ENCODE data around the gene FLNC. TPM values are rescaled to one million over a fixed set of nuclear protein-coding genes. Genes with fewer than 3 reads are reported as not detected.

The FLNC gene
- total RNA-seq, 1 donor from 2014 or later: 7.7 TPM

DNA sequence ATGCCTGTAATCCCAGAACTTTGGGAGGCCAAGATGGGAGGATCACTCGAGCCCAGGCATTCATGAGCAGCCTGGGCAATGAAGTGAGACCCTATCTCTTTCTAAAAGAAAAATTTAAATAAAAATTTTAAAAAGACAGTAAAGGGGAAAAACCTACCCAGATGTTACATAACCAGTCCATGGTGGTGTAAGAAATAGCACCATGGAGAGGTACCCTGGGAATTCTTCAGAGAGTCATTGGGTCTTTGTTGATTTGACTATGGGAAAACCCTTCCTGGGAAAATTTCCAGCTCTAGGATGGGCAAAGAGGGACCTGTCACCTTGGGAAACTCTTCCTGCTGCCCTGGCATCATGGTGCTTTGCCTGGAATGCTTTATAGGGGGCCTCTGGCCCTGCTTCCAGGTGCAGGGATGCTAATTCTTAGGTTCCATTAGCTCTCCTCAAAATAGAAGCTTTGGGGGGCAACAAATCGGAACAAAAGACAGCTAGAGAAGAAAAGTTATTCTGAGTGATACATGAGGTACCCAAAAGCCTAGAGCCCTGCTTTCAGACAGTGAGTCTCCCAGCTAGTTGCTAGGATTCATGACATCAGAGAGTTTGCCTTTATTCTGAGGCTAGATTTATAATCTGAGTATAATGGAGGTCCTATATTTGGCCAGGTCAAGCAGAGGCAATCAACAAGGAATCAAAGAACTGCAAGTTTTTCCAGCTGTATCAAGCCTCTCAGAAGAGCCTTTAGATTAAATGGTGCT lies 28.4 kb upstream of the FLNC start:
- H3K9me3 Mint-ChIP-seq (ENCODE audit: unreplicated experiment): no peaks in the 10 kb centered on the region
- H3K4me1 Mint-ChIP-seq (ENCODE audit: unreplicated experiment): peaks cover 15% of the 10 kb centered on the region
- peaks cover 10% of the 10 kb centered on the region for H3K36me3 Mint-ChIP-seq (ENCODE audit: low read depth, unreplicated experiment)
- no peak for TF ChIP-seq CTCF (IDR thresholded peaks at IDR 0.05; ENCODE audit: unreplicated experiment)
- no peak overlapping the region for H3K27ac Mint-ChIP-seq (ENCODE audit: unreplicated experiment)
- no peak for DNase-seq (ENCODE audit: low spot score)
- H3K4me3 Mint-ChIP-seq (ENCODE audit: unreplicated experiment): no peak overlapping the region
- H3K27me3 Mint-ChIP-seq (ENCODE audit: unreplicated experiment): no peaks in the 10 kb centered on the region

- Mint-ChIP-seq H3K4me1 (ENCODE audit: unreplicated experiment) (peaks cover 21% of the 10 kb centered on the region), H3K9me3 (ENCODE audit: unreplicated experiment) (no peaks in the 10 kb centered on the region), H3K36me3 (ENCODE audit: low read depth, unreplicated experiment) (peaks cover 3% of the 10 kb centered on the region), H3K27ac (ENCODE audit: unreplicated experiment) (no peak overlapping the region), H3K4me3 (ENCODE audit: unreplicated experiment) (no peak overlapping the region), H3K27me3 (ENCODE audit: unreplicated experiment) (no peaks in the 10 kb centered on the region)
- TF ChIP-seq CTCF (IDR thresholded peaks at IDR 0.05; ENCODE audit: unreplicated experiment): no peak
- peak; percentile 31 for DNase-seq (ENCODE audit: low spot score)
Measured at GRCh38 chr7:128804484-128804883, 25.7 kb upstream of the FLNC start.

- TF ChIP-seq CTCF (IDR thresholded peaks at IDR 0.05; ENCODE audit: unreplicated experiment): no peak
- Mint-ChIP-seq H3K36me3 (ENCODE audit: low read depth, unreplicated experiment) (peaks cover 7% of the 10 kb centered on the region), H3K4me1 (ENCODE audit: unreplicated experiment) (peaks cover 21% of the 10 kb centered on the region), H3K27ac (ENCODE audit: unreplicated experiment) (no peak overlapping the region), H3K27me3 (ENCODE audit: unreplicated experiment) (no peaks in the 10 kb centered on the region), H3K9me3 (ENCODE audit: unreplicated experiment) (no peaks in the 10 kb centered on the region), H3K4me3 (ENCODE audit: unreplicated experiment) (no peak overlapping the region)
- DNase-seq (ENCODE audit: low spot score): no peak
Measured at GRCh38 chr7:128805225-128805624, 25.0 kb upstream of the FLNC start.

- Mint-ChIP-seq H3K4me1 (ENCODE audit: unreplicated experiment) (peaks cover 21% of the 10 kb centered on the region), H3K27ac (ENCODE audit: unreplicated experiment) (no peak overlapping the region), H3K27me3 (ENCODE audit: unreplicated experiment) (no peaks in the 10 kb centered on the region), H3K9me3 (ENCODE audit: unreplicated experiment) (no peaks in the 10 kb centered on the region), H3K4me3 (ENCODE audit: unreplicated experiment) (no peak overlapping the region), H3K36me3 (ENCODE audit: low read depth, unreplicated experiment) (peaks cover 8% of the 10 kb centered on the region)
- DNase-seq (ENCODE audit: low spot score): no peak
- TF ChIP-seq CTCF (IDR thresholded peaks at IDR 0.05; ENCODE audit: unreplicated experiment): no peak
Measured at GRCh38 chr7:128807191-128807590, 23.0 kb upstream of the FLNC start.

DNA sequence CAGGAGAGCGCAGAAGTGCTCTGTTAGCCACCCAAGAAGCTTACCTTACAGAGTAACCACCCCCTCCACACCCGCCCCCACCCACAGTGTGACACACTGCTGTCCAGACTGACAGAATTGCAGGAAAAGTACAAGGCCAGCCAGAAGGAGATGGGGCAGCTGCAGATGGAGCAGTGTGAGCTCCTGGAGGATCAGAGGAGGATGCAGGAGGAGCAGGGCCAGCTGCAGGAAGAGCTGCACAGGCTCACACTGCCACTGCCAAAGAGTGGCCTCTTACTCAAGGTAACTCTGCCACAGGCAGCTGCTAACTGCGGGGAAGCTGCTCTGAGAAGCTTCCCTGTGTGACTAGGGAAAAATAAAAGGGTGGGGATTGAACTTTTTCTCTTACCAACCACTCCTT lies 20.8 kb upstream of the FLNC start:
- no peak for TF ChIP-seq CTCF (IDR thresholded peaks at IDR 0.05; ENCODE audit: unreplicated experiment)
- no peaks in the 10 kb centered on the region for H3K9me3 Mint-ChIP-seq (ENCODE audit: unreplicated experiment)
- H3K36me3 Mint-ChIP-seq (ENCODE audit: low read depth, unreplicated experiment): peaks cover 5% of the 10 kb centered on the region
- peaks cover 17% of the 10 kb centered on the region for H3K4me1 Mint-ChIP-seq (ENCODE audit: unreplicated experiment)
- H3K4me3 Mint-ChIP-seq (ENCODE audit: unreplicated experiment): no peak overlapping the region
- no peak for DNase-seq (ENCODE audit: low spot score)
- no peaks in the 10 kb centered on the region for H3K27me3 Mint-ChIP-seq (ENCODE audit: unreplicated experiment)
- no peak overlapping the region for H3K27ac Mint-ChIP-seq (ENCODE audit: unreplicated experiment)
